Renal cortex interstitium (tissue), 11 donors: Measurements from ENCODE around the gene KCND3. TPM values are rescaled to one million over a fixed set of nuclear protein-coding genes. Genes with fewer than 3 reads are reported as not detected.
A peak's percentile ranks its signal among the peaks of the same experiment; 100 is the strongest.

Source experiments
- DNase-seq, 11 donors: peaks; one replicate each; pipeline ENCODE4 v3.0.0-alpha.2; 2013; ENCODE audit warnings: low read depth in 9 of 11, low spot score in 4 of 11; ENCODE audit errors: extremely low read depth in 1 of 11
- polyA plus RNA-seq, 3 donors: library from polyadenylated mRNA; unstranded; fragments of 120-200 nt; gene quantifications; one replicate each; pipeline ENCODE4 v1.2.1, GENCODE V29; 2013; ENCODE audit not compliant: insufficient read length in 3 of 3

Gene KCND3
- polyA plus RNA-seq, 3 donors, result 1.2 to 1.7 (median 1.5) TPM

- DNase-seq, result peak in 5 of 11 donors; percentile 38 to 67 (median 47)
Measured at GRCh38 chr1:111965781-111966443, 23.6 kb downstream of the KCND3 start.

GRCh38 chr1:111963985-111964738 is 25.3 kb downstream of the KCND3 start:
- no peak for DNase-seq

DNA sequence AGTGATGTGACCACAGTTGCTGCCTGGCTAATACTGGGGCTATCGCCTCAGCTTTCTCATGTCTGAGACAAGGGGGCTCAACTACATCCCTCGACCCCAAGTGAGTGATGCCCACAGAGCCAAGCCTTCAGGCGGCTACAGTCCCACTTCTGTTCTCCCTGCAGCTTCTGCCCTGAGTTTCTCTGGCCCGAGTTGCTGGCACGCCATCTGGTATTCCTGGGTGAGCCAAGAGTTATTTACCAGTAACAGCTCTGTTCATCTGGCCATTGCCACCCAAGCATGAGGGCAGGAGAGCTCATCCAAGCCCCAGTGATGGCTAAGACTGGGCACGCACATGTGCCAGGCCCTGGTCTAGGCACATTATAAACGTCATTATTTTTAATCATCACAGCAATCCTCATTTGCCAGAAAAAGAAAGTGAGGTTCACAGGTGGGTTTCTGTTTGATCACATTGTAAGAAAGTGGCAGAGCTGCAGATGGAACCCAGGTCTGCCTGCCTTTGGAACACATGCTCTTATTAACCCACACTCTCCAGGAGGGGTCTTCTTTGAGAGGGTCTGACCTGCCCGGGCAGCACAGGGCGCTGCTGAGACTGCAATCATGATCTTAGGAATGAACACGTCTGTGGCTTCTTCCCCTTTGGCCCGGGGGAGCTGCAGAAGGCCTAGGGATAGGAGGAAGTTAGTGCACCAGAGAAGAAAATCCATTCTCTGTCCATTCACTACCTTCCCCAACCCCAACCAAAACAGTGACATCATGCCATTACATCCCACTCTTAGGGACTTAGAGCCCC is 27.5 kb downstream of the KCND3 start:
- no peak for DNase-seq

- DNase-seq, result no peak
Measured at GRCh38 chr1:111961016-111961415, 28.5 kb downstream of the KCND3 start.

- no peak for DNase-seq
Measured at GRCh38 chr1:111959436-111959835, 30.0 kb downstream of the KCND3 start.

DNA sequence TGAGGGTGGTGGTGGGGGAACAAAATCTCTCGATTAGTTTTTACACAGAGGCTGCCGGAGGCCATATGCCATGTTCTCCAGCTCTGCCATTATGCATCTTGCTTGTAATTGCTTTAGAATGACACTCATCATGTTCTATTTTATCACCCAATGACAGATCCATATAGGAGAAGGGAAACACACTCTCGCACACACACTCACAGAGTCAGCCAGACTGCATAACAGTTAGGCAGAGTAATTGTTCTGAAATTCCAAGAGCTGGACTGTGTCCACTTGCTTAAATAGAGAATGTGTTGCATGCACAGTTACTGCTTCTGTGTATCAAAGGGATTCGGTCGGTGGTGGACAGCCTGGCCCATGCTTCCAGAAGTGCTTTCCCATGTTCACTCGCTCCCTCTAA is 30.6 kb downstream of the KCND3 start:
- DNase-seq, result no peak

DNA sequence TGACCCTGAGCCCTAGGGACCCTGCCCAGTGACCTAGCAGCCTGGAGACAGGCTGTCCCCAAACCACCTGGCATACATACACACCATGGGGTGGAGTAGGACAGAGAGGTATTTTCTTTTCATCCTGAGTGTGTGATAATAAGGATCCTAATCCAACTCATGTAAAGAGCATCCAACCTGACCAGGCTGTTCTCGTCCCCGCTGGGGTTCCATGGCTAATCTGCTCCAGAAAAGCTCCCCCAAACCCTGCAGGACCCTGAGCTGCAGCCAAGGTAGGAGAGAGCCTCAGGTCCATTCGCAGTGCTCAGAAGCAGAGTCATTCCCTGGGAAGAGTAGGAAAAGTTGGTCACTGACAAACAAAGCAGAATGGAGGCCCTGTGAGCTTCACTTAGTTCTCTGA is 31.4 kb downstream of the KCND3 start:
- no peak for DNase-seq

DNA sequence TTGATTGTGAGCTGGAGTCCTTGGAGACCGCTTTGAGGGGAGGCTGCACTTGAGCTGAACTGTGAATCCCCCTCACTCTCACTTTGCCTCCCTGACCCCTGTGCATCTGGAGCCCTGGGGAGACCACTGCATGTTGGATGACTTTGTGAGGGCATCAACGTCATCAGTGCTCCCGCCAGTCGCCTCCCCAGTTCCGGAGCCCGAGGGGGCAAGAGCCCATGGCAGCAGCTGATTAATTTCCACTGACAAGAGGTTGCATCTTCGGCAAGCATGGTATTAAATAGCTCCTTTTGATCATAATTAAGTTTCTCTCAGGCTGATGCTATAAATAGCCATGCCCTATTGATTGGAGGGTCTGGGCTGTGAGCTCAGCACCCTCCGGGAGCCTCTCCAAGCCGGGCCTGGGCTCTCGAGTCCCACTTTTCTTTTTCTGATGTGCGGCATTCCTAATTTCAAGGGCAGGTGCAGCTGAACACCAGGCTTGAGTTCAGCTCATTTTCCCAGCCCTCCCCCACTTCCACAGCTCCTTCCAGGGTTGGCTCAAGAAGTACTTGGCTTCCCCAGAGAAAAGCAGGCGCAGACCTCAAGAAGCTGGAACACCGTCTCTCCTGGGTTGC is 33.2 kb downstream of the KCND3 start:
- DNase-seq, result no peak

GRCh38 chr1:111955755-111956154 is 33.7 kb downstream of the KCND3 start:
- DNase-seq, result no peak

DNA sequence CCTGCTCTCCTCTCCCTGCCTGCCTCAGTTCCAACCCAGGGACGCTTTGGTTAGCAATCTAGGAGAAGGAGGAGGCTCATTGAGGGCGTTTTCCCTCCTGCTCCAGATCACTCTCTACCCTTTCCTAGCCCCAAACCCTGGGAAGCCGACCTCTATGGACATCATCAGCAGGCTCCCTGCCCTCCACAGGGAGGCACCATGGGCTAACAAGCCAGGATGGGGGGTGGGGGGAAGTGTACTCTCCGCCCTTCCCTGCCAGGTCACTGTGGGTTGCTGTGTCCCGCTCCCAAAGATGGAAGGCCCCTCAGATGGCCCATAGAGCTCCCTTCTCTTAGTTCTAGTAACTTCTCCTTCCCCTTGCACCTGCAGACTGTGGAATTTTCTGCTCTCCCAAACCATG is 35.7 kb downstream of the KCND3 start:
- DNase-seq, result no peak

DNA sequence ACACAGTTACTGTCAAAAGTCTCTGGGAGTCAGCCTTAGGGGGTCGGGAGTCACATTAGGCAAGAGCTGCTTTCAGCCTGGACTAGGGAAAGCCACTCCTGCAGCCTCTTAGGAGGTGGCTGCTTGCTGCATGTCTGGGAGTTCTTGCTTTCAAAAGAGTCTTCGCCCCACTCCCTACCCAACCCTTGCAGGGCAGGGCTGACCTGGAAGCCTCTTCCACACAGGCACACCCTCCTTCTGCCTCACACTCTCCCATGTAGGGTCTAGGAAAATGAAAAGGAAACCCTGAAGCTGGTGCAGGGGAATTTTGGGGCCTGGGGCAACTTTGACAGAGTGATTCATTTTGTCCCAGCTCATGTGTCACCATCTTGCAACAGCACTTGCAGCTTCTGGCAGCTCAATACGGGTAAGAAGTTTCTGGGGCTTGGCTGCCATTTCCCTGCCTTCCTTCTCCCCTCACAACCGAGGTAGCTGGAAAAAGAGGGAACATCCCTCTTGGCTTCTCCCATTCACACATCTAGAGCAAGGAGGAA is 37.3 kb downstream of the KCND3 start:
- no peak for DNase-seq

DNA sequence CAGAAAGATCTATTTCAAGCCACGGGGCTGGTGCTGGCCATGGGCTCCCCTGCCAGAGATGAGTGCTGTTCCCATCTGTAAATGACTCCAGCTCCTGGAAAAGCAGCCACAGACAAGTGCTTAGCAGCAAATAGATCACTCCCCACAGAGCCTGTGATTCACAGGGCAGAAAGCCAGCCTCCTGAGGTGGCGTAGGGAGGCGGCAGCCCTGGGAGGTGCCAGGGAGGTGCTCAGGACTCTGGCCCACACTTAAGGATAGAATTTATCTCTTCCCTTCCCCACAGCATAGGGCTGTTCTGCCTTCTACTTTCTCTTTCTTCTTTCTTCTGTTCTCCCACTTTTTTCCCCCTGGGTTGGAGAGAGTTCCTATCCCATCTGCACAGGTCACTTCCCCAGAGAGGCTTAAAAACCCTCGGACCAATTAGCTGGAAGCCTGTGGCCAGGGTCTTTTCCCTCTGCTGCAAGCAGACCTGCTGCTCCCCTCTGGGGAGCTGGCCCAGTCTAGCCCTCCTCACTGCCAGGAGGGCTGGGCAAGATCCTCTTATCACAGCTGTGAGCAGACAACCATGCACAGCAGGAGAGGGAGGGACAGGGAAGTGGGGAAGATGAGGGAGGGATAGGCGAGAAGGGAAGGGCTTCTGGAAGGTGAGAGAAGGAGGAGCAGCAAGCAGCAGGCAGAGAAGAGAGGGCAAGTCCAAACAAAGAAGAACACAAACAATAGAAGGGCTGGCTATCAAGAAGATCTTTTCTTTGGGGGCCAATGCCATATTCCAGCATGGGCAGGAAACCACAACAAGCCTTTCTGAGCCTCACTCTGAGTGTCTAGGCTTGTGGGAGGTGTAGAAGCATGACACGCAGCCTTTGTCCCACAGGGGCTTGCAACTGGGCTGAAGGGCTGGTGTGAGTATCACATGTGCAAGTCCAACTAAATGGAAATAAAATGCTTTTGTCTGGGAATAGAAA is 41.0 kb downstream of the KCND3 start:
- DNase-seq, result no peak

GRCh38 chr1:111943846-111944749 is 45.4 kb downstream of the KCND3 start:
- DNase-seq, result no peak

- no peak for DNase-seq
Measured at GRCh38 chr1:111943066-111943465, 46.4 kb downstream of the KCND3 start.

- no peak for DNase-seq
Measured at GRCh38 chr1:111938536-111938935, 50.9 kb downstream of the KCND3 start.

- DNase-seq, result no peak
Measured at GRCh38 chr1:111938123-111938522, 51.3 kb downstream of the KCND3 start.

- DNase-seq, result no peak
Measured at GRCh38 chr1:111937147-111937725, 52.2 kb downstream of the KCND3 start.
